GM12872 (cell line): ENCODE measurements around the gene SH3PXD2A.
A peak's percentile ranks its signal among the peaks of the same experiment; 100 is the strongest.

ENCODE experiments used
- TF ChIP-seq, protein P1 (sequence below): IDR thresholded peaks from 3 replicates; pipeline ENCODE4 v1.5.1; 2011; ENCODE audit warnings: low read depth, mild to moderate bottlenecking, low read length, moderate library complexity; ENCODE audit not compliant: insufficient read depth

Gene SH3PXD2A

DNA sequence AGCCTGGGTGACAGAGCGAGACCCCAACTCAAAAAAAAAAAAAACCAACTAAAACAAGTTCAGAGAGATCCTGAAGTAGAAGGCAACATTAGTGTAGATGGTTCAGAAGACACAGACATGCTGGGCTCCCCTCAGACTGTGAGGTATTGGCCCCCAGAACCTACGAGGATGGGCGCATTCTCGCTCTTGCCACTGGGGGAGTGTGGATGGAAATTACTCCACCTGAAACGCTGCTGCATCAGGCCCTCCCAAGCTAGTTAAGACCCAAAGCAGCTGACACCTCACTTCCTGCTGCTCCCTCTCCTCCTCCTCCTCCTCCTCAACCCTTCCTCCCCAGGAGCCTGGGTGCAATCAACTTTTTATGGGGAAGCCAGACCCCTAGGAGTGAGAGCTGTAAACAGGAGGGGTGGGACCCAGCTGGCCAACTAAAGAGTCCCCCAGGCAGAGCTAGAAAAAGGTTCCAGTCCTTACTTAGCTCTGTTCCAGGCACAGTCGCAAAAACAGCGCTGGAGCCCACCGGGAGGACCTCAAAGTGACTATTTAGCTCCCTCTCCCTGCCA is 7.4 kb downstream of the SH3PXD2A start:
- TF ChIP-seq, protein P1, sequence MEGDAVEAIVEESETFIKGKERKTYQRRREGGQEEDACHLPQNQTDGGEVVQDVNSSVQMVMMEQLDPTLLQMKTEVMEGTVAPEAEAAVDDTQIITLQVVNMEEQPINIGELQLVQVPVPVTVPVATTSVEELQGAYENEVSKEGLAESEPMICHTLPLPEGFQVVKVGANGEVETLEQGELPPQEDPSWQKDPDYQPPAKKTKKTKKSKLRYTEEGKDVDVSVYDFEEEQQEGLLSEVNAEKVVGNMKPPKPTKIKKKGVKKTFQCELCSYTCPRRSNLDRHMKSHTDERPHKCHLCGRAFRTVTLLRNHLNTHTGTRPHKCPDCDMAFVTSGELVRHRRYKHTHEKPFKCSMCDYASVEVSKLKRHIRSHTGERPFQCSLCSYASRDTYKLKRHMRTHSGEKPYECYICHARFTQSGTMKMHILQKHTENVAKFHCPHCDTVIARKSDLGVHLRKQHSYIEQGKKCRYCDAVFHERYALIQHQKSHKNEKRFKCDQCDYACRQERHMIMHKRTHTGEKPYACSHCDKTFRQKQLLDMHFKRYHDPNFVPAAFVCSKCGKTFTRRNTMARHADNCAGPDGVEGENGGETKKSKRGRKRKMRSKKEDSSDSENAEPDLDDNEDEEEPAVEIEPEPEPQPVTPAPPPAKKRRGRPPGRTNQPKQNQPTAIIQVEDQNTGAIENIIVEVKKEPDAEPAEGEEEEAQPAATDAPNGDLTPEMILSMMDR, result peak; percentile 47; the same call in 2 of the 3 replicates

DNA sequence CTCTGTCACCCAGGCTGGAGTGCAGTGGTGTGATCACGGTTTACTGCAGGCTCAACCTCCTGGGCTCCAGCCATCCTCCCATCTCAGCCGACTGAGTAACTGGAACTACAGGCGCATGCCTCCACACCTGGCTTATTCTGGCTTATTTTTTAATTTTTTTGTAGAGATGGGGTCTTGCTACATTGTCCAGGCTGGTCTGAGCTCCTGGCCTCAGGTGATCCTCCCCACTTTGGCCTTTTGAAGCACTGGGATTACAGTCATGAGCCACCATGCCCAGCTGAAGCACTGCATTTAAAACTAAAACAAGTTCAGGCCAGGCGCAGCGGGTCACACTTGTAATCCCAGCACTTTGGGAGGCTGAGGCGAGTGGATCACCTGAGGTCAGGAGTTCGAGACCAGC is 8.0 kb downstream of the SH3PXD2A start:
- TF ChIP-seq, protein P1, result no peak

DNA sequence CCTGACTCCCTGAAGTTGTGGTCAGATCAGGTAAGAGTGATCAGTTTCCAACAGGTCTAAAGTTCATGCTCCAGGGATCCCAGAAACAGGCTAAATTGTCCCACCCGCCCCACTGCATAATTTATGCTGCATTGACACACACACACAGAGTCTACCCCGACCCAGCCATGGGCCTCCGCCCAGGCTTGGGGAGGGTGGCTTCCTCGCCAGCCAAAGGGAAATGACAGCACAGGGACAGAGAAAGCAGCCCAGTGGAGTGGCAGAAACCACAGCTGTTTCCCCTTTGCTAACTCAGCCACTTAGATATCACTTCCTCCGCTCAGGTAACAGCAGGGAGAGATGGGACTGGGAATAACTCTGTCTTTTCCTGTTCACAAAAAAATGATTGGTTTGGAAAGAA is 9.4 kb downstream of the SH3PXD2A start:
- TF ChIP-seq, protein P1, result no peak

DNA sequence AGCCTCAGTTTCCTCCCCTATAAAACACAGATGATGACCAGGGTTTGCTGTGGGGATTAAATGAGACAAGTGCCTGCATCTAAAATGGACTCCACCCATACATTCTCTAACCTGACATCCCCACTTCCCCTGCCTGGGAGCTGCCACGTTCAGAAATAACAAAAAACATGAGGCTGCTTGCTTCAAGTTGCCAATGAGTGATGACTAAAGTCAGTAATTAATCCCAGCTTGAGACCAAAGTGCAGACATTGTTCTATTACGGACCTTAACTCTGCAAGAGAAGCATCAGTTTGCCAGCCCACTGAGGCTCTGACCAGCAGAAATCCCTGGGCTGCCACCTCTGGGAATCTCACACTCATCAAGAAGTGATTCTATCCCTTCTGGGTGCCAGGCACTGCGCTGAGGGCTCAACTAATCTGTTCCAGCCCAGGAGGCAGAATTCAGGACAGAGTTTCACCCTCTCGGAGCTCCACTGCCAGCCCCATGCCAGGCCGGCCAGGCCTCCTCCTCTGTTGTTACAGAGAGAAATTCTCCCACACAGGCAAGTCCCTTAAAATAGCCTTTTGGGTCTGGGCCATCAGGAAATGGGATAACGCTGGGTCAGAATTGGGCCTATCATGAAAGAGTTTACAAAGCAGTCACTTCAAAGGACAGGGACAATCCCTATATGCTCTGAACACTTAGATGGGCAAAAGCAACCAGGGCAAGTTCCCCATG is 11.4 kb downstream of the SH3PXD2A start:
- TF ChIP-seq, protein P1, result no peak

DNA sequence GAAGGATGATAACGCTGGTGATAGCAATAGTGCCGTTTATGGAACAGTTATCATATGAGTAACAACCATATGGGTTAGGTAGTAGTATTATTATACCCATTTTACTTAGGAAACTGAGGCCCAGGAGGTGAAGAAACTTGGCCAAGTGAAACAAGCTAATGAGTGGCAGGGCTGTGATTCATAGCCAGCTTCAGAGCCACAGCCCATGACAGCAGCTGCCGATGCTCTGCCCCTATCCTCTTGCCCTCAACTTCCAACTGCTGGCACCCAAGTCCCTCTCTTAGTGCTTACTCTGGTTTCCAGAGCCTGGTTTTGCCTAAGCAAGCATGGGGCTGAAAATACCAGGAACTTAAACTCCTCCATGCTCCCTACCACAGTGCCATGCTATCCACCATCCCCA is 12.3 kb downstream of the SH3PXD2A start:
- TF ChIP-seq, protein P1, result no peak

DNA sequence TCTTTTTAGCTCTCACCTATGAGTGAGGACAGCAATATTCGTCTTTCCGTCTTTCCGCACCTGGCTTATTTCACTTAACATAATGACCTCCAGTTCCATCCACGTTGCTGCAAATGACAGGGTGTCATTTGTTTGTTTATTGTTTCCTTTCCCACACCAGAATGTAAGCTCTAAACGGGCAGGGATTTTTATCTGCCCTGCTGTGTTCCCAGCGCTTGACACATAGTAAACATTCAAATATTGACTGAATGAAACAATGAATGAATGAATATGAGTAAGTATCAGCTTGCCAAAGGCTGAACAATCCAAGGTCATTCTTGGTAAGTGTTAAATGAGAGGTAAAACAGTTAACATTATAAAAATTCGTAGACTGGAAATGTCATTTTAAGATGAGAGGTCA is 12.8 kb downstream of the SH3PXD2A start:
- TF ChIP-seq, protein P1, result no peak

DNA sequence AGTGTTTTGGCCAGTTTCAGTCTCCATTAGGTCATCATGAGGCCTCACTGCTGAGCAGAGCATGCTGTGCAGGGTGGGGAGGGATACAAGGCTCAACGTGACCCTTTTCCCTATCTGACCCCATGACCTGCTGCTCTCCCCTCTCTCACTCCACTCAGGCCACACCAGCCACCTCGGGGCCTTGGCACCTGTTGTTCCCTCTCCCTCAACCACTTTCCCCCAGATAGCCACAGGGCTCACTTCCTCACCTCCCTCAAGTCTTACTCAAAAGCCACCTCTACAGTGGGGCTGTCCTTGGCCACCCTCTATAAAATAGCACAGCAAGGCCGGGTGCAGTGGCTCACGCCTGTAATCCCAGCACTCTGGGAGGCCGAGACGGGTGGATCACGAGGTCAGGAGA is 13.9 kb downstream of the SH3PXD2A start:
- TF ChIP-seq, protein P1, result no peak
